Naive B cell (primary cell): ENCODE results near the gene ZNRF2. TPM values are rescaled to one million over a fixed set of nuclear protein-coding genes. Genes with fewer than 3 reads are reported as not detected.
A peak's percentile ranks its signal among the peaks of the same experiment; 100 is the strongest.

Experiments
- ATAC-seq, 2 donors: fragments of 150-1000 bp; cut with Tn5 transposase; 2 replicates each; pipeline ENCODE4 v1.10.0; 2021; ENCODE audit warnings: low read depth in 2 of 2, mild to moderate bottlenecking in 2 of 2, moderate library complexity in 2 of 2
- DNase-seq: peaks from one replicate; pipeline ENCODE4 v3.0.0; 2022
- H3K27ac Mint-ChIP-seq, 6 donors: one replicate each; pipeline ENCODE4 v1.8.0; 2020 to 2022; ENCODE audit warnings: mild to moderate bottlenecking in 6 of 6, mixed read lengths in 6 of 6, moderate library complexity in 5 of 6, inconsistent platforms in 2 of 6
- H3K27me3 Mint-ChIP-seq, 3 donors: one replicate each; pipeline ENCODE4 v1.8.0; 2021 to 2022; ENCODE audit warnings: mixed read lengths in 3 of 3, mild to moderate bottlenecking in 1 of 3
- H3K36me3 Mint-ChIP-seq, 2 donors: one replicate each; pipeline ENCODE4 v1.8.0; 2020 to 2022; ENCODE audit warnings: mixed read lengths in 2 of 2, inconsistent platforms in 1 of 2, mild to moderate bottlenecking in 1 of 2
- H3K4me1 Mint-ChIP-seq, 3 donors: one replicate each; pipeline ENCODE4 v1.8.0; 2020 to 2022; ENCODE audit warnings: mixed read lengths in 3 of 3, inconsistent platforms in 1 of 3, mild to moderate bottlenecking in 1 of 3, moderate library complexity in 1 of 3
- H3K4me3 Mint-ChIP-seq, 8 donors: one replicate each; pipeline ENCODE4 v1.8.0; 2020 to 2022; ENCODE audit warnings: mild to moderate bottlenecking in 8 of 8, mixed read lengths in 8 of 8, moderate library complexity in 8 of 8, inconsistent platforms in 2 of 8
- H3K9me3 Mint-ChIP-seq, 7 donors: one replicate each; pipeline ENCODE4 v1.8.0; 2020 to 2022; ENCODE audit warnings: mixed read lengths in 7 of 7, mild to moderate bottlenecking in 5 of 7, inconsistent platforms in 2 of 7, moderate library complexity in 1 of 7
- polyA plus RNA-seq, 6 donors: library from polyadenylated mRNA; unstranded; fragments of 300-500 nt; fragmentation: Illumina TruSeq; gene quantifications; one replicate each; pipeline ENCODE4 v1.2.3, GENCODE V29; 2021; ENCODE audit warnings: low read depth in 6 of 6

The ZNRF2 gene
- polyA plus RNA-seq, 6 donors from 2014 or later: 0.84 to 7.7 (median 2.8) TPM

DNA sequence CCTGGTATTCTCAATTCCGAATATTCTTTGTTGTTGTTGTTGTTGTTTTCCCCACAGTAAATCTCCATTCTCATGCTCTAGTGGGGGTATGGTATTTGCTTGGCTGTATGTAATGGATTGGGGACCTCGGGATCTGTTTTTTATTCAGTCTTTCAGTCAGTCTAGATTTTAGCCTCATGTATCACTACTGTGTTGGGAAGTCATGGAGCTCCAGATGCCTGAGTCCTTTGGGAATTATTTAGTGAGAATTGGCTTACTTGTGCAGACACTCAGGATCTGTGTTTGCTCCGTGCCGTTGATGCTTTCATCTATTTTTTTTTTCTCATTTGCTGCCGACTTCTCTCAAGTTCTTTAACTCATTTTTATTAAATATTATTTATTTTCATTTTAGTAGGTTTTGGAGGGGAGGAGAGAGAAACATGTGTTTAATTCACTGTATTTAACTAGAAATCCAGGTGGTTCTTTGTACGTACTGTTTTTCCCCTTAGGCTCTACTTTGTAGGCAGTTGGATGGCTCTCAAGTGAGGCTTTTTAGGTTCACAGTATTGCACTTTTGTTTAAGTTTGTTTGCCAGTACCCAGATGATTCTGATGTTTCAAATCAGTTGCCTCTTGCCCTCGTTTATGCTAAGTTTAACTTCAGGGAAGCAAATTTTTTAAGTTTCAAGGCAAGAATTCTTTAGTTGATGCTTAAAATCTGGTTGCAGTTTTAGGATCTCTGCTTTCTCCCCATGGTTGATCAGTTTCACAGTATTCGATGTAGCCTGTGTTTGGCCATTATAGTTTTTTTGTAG is 36.9 kb downstream of the ZNRF2 start:
- ATAC-seq: peak; percentile 27 to 28
- H3K27me3 Mint-ChIP-seq: no peaks in the 10 kb centered on the region
- peaks cover 7 to 11% of the 10 kb centered on the region in 2 donors for H3K36me3 Mint-ChIP-seq
- H3K9me3 Mint-ChIP-seq: peaks cover 0 to 2% (median 0%) of the 10 kb centered on the region in 7 donors
- peaks cover 50 to 70% (median 69%) of the 10 kb centered on the region in 3 donors for H3K4me1 Mint-ChIP-seq
- DNase-seq: no peak
- peak overlapping the region; percentile 85 to 99 (median 95) for H3K27ac Mint-ChIP-seq
- H3K4me3 Mint-ChIP-seq: peak overlapping the region; percentile 70 to 92 (median 89)

- DNase-seq: peak; percentile 41
- peaks cover 13 to 15% of the 10 kb centered on the region in 2 donors for H3K36me3 Mint-ChIP-seq
- no peaks in the 10 kb centered on the region for H3K27me3 Mint-ChIP-seq
- H3K9me3 Mint-ChIP-seq: peaks cover 0 to 5% (median 0%) of the 10 kb centered on the region in 7 donors
- H3K27ac Mint-ChIP-seq: peak overlapping the region; percentile 85 to 99 (median 95)
- H3K4me3 Mint-ChIP-seq: peak overlapping the region; percentile 70 to 92 (median 89)
- peak; percentile 46 to 47 for ATAC-seq
- peaks cover 56 to 73% (median 71%) of the 10 kb centered on the region in 3 donors for H3K4me1 Mint-ChIP-seq
Measured at GRCh38 chr7:30321882-30322192, 37.4 kb downstream of the ZNRF2 start.

DNA sequence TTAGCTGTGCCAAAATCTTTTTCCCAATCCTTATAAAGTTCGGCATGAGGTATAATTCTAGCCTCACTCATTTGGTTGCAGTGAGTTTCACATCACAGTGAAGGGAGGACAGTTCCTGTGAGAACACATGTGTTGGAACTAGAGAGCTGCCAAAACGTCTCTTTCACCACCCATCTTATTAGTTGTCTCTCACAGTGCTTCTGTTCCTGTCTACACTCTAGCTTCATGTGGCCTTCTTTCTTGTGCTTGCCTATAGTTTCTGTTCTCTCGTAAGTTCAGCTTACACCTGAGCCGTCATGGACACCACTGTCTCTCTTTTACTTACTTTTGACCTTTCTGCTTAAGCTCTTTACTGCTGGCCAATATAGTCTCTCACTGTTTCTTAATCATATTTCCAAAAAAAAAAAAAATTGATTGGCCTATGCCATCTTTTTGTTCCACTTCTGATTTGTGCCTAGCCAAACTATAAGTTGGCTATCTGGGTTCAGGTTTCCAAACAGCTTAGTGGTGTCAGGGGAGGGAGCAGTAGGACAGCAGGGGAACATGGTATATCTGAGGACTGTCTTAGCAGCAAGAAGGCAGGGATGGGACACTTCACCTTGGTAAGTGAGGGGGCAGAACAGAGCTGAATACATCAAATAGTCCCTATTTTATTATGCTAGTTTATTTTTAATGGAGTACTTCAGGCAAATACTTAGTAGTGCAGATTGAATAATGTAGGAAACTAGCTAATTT is 38.0 kb downstream of the ZNRF2 start:
- Mint-ChIP-seq H3K9me3 (peaks cover 0 to 5% (median 0%) of the 10 kb centered on the region in 7 donors), H3K4me3 (peak overlapping the region; percentile 70 to 92 (median 89)), H3K36me3 (peaks cover 13 to 15% of the 10 kb centered on the region in 2 donors), H3K27ac (peak overlapping the region; percentile 85 to 99 (median 95)), H3K27me3 (no peaks in the 10 kb centered on the region), H3K4me1 (peaks cover 56 to 71% (median 70%) of the 10 kb centered on the region in 3 donors)
- ATAC-seq (peak; percentile 79 to 85), DNase-seq (peak; percentile 33)

- Mint-ChIP-seq H3K36me3 (peaks cover 13 to 15% of the 10 kb centered on the region in 2 donors), H3K27ac (peak overlapping the region; percentile 85 to 99 (median 95)), H3K4me3 (peak overlapping the region; percentile 70 to 92 (median 89)), H3K4me1 (peaks cover 52 to 66% (median 65%) of the 10 kb centered on the region in 3 donors), H3K27me3 (no peaks in the 10 kb centered on the region), H3K9me3 (peaks cover 0 to 5% (median 0%) of the 10 kb centered on the region in 7 donors)
- no peak for DNase-seq
- ATAC-seq: peak; percentile 24 to 29
Measured at GRCh38 chr7:30323006-30323355, 38.6 kb downstream of the ZNRF2 start.

DNA sequence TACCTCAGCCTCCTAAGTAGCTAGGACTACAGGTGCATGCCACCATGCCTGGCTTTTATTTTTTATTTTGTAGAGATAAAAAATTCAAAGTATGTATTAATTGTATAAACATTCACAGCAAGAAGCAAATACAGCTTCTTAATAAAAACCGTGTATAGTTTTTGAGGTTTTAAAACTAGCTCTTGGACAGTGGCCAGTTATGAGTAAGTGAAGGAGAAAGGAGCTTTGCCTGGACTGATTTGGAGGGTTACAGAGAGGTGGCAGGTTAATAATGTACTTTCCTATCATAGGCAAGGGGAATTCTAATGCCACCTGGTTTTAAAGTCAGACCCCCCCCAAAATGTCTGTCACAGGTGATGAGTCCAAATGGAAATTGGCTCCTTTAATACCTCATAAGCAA is 43.4 kb downstream of the ZNRF2 start:
- H3K4me1 Mint-ChIP-seq: peaks cover 50 to 63% (median 58%) of the 10 kb centered on the region in 3 donors
- ATAC-seq (no peak), DNase-seq (no peak)
- peaks cover 0 to 9% (median 4%) of the 10 kb centered on the region in 7 donors for H3K9me3 Mint-ChIP-seq
- no peaks in the 10 kb centered on the region for H3K27me3 Mint-ChIP-seq
- H3K27ac Mint-ChIP-seq: no peak overlapping the region
- peaks cover 13 to 15% of the 10 kb centered on the region in 2 donors for H3K36me3 Mint-ChIP-seq
- H3K4me3 Mint-ChIP-seq: no peak overlapping the region

DNA sequence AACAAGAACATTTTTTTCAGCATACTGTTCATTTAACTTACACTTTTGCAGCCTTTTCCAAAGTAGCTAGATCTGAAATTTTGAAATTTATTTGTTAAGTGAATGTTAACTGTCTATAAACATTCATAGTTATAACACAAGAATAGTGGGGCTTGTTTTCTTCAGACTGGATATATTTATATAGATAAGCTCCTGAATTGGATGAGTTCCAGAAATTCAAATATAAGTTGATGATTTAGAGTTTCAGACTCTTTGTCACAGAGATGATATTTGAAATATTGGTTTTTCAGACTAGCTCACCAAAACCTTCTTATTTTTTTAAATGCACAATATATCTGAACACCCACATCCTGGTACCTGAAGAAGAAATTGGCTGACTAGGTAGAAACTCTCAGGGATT is 44.0 kb downstream of the ZNRF2 start:
- Mint-ChIP-seq H3K27ac (peak overlapping the region in 1 of 6 donors; percentile 80), H3K4me3 (peak overlapping the region in 1 of 8 donors; percentile 2), H3K27me3 (no peaks in the 10 kb centered on the region), H3K36me3 (peaks cover 13 to 15% of the 10 kb centered on the region in 2 donors), H3K9me3 (peaks cover 0 to 9% (median 4%) of the 10 kb centered on the region in 7 donors), H3K4me1 (peaks cover 46 to 60% (median 55%) of the 10 kb centered on the region in 3 donors)
- ATAC-seq (no peak), DNase-seq (no peak)

DNA sequence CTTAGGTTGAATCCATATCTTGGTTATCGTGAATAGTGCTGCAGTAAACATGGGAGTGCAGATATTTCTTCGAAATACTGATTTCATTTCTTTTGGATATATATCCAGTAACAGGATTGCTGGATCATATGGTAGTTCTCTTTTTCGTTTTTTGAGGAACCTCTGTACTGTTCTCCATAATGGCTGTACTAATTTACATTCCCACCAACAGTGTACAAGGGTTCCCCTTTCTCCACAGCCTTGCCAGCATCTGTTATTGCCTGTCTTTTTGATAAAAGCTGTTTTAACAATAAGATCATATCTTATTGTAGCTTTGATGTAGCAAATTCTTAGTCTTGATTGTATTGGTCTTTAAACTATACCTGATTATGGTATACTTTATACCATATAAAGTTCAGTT is 45.3 kb downstream of the ZNRF2 start:
- Mint-ChIP-seq H3K4me1 (peaks cover 46 to 70% (median 64%) of the 10 kb centered on the region in 3 donors), H3K27ac (no peak overlapping the region), H3K9me3 (peaks cover 0 to 9% (median 4%) of the 10 kb centered on the region in 7 donors), H3K27me3 (no peaks in the 10 kb centered on the region), H3K4me3 (peak overlapping the region in 3 of 8 donors; percentile 11 to 67 (median 47)), H3K36me3 (peaks cover 9 to 10% of the 10 kb centered on the region in 2 donors)
- no peak for ATAC-seq
- no peak for DNase-seq

- Mint-ChIP-seq H3K36me3 (peaks cover 7 to 9% of the 10 kb centered on the region in 2 donors), H3K27me3 (no peaks in the 10 kb centered on the region), H3K4me1 (peaks cover 46 to 71% (median 64%) of the 10 kb centered on the region in 3 donors), H3K27ac (peak overlapping the region in 5 of 6 donors; percentile 7 to 97 (median 32)), H3K4me3 (peak overlapping the region; percentile 34 to 80 (median 66)), H3K9me3 (peaks cover 0 to 9% (median 4%) of the 10 kb centered on the region in 7 donors)
- DNase-seq: peak; percentile 39
- peak; percentile 92 to 94 for ATAC-seq
Measured at GRCh38 chr7:30330134-30331111, 46.0 kb downstream of the ZNRF2 start.

- Mint-ChIP-seq H3K9me3 (peaks cover 0 to 6% (median 2%) of the 10 kb centered on the region in 7 donors), H3K36me3 (peaks cover 3 to 6% of the 10 kb centered on the region in 2 donors), H3K4me1 (peaks cover 48 to 73% (median 68%) of the 10 kb centered on the region in 3 donors), H3K27me3 (no peaks in the 10 kb centered on the region), H3K27ac (peak overlapping the region in 3 of 6 donors; percentile 13 to 97 (median 32)), H3K4me3 (peak overlapping the region in 3 of 8 donors; percentile 44 to 79 (median 73))
- DNase-seq (no peak), ATAC-seq (no peak)
Measured at GRCh38 chr7:30331338-30331737, 46.9 kb downstream of the ZNRF2 start.

DNA sequence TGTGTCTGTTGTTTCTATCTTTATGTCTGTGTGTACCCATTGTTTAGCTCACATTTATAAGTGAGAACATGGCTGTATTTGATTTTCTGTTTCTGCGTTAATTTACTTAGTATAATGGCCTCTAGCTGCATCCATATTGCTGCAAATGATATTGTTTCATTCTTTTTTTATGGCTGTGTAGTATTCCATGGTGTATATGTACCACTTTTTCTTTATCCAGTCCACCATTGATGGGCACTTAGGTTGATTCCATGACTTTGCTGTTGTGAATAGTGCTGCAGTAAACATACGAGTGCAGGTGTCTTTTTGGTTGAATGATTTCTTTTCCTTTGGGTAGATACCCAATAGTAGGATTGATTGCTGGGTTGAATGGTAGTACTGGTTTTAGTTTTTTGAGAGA is 48.2 kb downstream of the ZNRF2 start:
- H3K4me3 Mint-ChIP-seq: peak overlapping the region in 1 of 8 donors; percentile 29
- no peak for ATAC-seq
- peaks cover 0 to 5% (median 0%) of the 10 kb centered on the region in 7 donors for H3K9me3 Mint-ChIP-seq
- no peaks in the 10 kb centered on the region for H3K36me3 Mint-ChIP-seq
- peaks cover 39 to 64% (median 64%) of the 10 kb centered on the region in 3 donors for H3K4me1 Mint-ChIP-seq
- no peak overlapping the region for H3K27ac Mint-ChIP-seq
- H3K27me3 Mint-ChIP-seq: no peaks in the 10 kb centered on the region
- DNase-seq: no peak

DNA sequence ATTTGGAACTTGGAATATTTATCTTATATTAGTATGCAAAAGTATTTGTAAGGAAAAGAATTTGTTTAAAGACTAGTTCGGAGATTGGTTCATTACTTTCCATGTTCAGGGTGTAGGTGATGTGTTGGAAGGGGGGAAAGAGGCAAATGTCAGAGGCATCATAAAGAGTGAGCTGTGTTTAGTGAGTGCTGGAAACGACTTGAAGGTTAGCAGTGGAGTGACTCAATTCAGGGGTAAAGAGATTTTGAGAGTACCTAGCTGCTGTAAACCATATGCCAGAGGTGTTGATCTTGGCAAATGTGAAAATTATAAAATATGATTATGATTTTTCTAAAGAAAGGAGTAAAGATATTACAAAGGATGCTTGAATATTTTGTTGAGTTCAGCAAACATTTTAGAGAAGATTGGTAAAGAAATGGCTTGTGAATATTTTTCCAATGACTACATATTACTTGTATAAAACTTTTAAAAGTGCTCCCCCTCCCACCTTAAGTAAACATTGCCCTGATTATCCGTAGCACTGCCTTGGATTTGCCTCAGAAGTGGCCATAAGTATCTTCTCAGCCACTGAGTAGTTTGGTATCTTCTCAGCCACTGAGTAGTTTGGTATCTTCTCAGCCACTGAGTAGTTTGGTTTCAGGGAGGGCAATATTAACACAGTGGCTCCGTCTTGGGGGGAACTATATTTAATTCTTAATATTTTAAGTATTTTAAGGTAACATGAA is 51.5 kb downstream of the ZNRF2 start:
- Mint-ChIP-seq H3K27ac (no peak overlapping the region), H3K36me3 (peaks cover 0 to 1% of the 10 kb centered on the region in 2 donors), H3K27me3 (no peaks in the 10 kb centered on the region), H3K9me3 (peaks cover 0 to 7% (median 3%) of the 10 kb centered on the region in 7 donors), H3K4me1 (peaks cover 46 to 72% (median 66%) of the 10 kb centered on the region in 3 donors), H3K4me3 (no peak overlapping the region)
- ATAC-seq (no peak), DNase-seq (no peak)

DNA sequence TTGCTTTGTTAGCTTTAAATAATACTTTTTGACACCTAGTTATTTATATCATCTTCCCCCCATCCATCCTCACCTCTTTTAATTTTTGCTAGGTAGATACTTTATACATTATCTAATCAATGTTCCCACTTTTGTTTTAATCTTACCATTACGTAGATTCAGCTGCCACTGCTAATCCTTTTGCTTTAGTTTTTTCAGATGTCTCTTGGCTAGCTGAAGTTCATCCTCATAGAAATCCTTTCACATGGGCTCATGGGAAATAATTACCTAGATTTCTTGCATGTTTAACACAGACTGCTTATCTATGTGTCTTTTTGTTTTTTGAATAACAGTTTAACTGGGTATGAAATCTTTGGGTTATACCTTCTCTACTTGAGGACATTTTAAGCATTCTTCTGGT is 60.1 kb downstream of the ZNRF2 start:
- Mint-ChIP-seq H3K9me3 (peaks cover 3 to 21% (median 11%) of the 10 kb centered on the region in 7 donors), H3K36me3 (peaks cover 0 to 10% of the 10 kb centered on the region in 2 donors), H3K27me3 (no peaks in the 10 kb centered on the region), H3K27ac (peak overlapping the region in 5 of 6 donors; percentile 9 to 72 (median 60)), H3K4me1 (peaks cover 59 to 87% (median 81%) of the 10 kb centered on the region in 3 donors), H3K4me3 (peak overlapping the region in 7 of 8 donors; percentile 5 to 70 (median 17))
- ATAC-seq (no peak), DNase-seq (no peak)
